ENCODE data around the gene ADGRV1.
"Not testable (repeated sequence)": the region's sequence is repeated elsewhere in the genome, so short reads cannot be mapped to it uniquely, and the experiment has no call there.

ADGRV1 gene

GRCh38 chr5:90549729-90550275, 8.8 kb upstream of the ADGRV1 start:
- no peak for FAIRE-seq

GRCh38 chr5:90550963-90551362, 7.6 kb upstream of the ADGRV1 start:
- no peak for FAIRE-seq

GRCh38 chr5:90551376-90551775, 7.2 kb upstream of the ADGRV1 start:
- no peak for FAIRE-seq

GRCh38 chr5:90553711-90554110, 4.9 kb upstream of the ADGRV1 start:
- FAIRE-seq = no peak

- no peak for FAIRE-seq
Measured at GRCh38 chr5:90554358-90555006, 4.1 kb upstream of the ADGRV1 start.

GRCh38 chr5:90555666-90556065, 2.9 kb upstream of the ADGRV1 start:
- FAIRE-seq = no peak

GRCh38 chr5:90557391-90557790, 1.2 kb upstream of the ADGRV1 start:
- no peak for FAIRE-seq

GRCh38 chr5:90557871-90558270, 726 bp upstream of the ADGRV1 start:
- FAIRE-seq = no peak

DNA sequence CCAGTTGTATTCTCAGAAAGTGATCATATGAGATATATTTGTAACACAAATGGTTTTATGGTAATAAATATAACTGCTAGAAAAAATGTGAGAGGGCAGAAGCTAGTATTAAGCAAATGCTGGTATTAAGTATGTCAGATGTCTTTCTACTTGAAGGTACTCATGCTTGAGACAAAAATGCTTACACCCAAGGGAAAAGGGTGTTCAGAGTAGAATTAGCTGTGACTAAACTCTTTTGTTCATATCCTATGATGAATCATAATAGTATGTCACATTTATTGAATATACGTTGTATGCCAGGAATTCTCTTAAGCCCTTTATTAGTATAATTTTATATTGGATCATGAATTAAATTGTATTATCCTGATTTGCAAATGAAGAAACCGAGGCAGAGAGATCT, 2.2 kb downstream of the ADGRV1 start:
- FAIRE-seq = no peak

DNA sequence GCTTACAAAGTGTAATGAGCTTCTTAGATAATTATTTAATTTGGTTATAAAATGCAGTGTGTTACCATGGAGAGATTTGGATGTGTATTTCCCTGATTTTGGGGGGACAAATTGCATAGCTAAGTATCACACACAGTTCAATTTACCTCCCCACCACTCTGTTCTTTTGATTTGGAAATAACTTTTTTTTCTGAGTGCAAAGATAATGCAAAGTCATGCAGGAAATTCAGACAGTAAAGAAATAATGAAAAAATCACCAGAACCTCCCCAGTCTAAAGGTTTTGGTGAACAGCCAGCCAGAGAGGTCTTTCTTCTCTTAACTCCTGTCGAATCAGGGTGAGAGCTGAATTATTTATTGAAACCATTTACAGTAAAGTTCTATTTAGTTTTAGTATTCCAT, 3.2 kb downstream of the ADGRV1 start:
- no peak for FAIRE-seq

DNA sequence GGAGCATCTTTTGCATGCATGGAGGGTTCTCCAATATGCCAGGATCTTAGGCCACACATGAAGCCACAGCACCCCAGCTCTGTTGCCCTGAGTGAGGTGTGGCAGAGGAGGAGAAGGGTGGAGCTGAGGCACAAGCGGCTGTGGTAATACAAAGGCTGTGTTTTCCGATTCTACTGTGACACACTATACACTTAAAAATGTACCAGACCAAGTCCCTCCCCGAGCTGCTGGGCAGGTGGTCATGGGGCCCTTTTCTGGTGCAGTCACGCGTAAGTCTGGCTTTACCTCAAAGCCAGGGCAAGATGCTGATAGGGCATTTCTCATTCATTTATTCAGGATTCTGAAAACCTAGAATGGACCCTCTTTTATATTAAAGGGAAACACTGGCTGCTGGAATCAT, 3.7 kb downstream of the ADGRV1 start:
- no peak for FAIRE-seq

DNA sequence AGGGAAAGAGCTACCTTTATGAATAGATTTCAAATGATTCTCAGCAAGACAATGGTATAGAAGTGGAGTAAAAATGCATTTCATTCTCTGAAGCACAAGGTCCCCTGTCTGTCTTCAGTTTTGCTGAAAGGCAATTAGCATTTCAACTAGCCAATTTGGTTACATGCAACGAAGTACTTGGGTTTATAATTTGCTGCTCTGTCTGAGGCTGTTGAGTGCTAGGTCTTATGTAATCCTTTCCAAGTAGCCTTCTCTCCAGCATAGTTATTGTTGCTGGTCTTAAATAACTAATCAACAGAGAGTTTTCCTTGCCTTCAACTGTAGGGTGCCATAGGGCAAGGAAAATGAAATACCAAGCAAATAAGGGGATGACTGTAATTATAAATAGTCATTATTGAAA, 4.5 kb downstream of the ADGRV1 start:
- no peak for FAIRE-seq

- FAIRE-seq = no peak
Measured at GRCh38 chr5:90565491-90565890, 6.9 kb downstream of the ADGRV1 start.

GRCh38 chr5:90569084-90569483, 10.5 kb downstream of the ADGRV1 start:
- FAIRE-seq = no peak

DNA sequence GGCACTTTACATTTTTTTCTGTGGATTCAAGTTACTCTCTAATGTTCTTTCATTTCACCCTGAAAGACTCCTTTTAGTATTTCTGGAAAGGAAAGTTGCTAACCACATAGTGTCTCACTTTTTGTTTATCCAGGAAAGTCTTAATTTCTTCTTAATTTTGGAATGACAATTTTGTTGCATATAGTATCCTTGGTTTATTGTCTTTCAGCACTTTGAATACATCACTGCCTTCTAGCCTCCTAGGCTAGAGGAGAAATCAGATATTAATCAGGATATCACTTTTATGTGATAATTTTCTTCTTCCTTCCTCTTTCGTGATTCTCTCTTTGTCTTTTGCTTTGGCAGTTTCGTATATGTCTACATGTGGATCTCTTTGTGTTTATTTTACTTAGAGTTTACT, 11.4 kb downstream of the ADGRV1 start:
- no peak for FAIRE-seq

GRCh38 chr5:90571147-90571773, 12.7 kb downstream of the ADGRV1 start:
- no peak for FAIRE-seq

- FAIRE-seq = no peak
Measured at GRCh38 chr5:90575712-90576111, 17.1 kb downstream of the ADGRV1 start.

DNA sequence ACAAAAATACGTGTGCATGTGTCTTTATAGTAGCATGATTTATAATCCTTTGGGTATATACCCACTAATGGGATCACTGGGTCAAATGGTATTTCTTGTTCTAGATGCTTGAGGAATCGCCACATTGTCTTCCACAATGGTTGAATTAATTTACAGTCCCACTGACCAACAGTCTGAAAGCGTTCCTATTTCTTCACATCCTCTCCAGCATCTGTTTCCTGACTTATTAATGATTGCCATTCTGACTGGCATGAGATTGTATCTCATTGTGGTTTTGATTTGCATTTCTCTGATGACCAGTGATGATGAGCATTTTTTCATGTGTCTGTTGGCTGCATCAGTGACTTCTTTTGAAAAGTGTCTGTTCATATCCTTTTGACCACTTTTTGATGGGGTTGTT, 18.0 kb downstream of the ADGRV1 start:
- FAIRE-seq = not testable (repeated sequence)

- FAIRE-seq = not testable (repeated sequence)
Measured at GRCh38 chr5:90579905-90580304, 21.3 kb downstream of the ADGRV1 start.

DNA sequence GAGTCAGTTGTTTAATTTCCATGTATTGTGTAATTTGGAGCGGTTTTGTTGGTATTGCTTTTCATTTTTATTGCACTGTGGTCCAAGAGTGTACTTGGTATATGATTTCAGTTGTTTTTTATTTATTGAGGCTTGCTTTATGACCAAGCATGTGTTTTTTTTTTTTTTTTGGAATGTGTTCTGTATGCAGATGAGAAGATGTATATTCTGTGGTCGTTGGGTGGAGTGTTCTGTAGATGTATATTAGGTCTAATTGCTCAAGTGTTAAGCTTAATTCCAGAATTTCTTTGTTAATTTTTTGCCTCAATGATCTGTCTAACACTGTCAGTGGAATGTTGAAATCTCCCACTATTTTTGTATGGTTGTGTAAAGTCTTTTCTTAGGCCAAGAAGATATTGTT, 23.4 kb downstream of the ADGRV1 start:
- FAIRE-seq = no peak

- no peak for FAIRE-seq
Measured at GRCh38 chr5:90585337-90585986, 26.9 kb downstream of the ADGRV1 start.

GRCh38 chr5:90586469-90586868, 27.9 kb downstream of the ADGRV1 start:
- no peak for FAIRE-seq

- FAIRE-seq = no peak
Measured at GRCh38 chr5:90590170-90590569, 31.6 kb downstream of the ADGRV1 start.

DNA sequence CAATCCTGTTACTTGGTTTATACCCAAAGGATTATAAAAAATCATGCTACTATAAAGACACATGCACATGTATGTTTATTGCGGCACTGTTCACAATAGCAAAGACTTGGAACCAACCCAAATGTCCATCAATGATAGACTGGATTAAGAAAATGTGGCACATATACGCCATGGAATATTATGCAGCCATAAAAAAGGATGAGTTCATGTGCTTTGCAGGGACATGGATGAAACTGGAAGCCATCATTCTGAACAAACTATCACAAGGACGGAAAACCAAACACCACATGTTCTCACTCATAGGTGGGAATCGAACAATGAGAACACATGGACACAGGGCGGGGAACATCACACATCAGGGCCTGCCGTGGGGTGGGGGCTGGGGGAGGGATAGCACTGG, 34.5 kb downstream of the ADGRV1 start:
- FAIRE-seq = not testable (repeated sequence)
